Measurements from ENCODE around the gene MACROD1.

Gene MACROD1

GRCh38 chr11:64078905-64079304, 87.0 kb downstream of the MACROD1 start:
- in situ Hi-C loops (cut with MboI; ENCODE audit: low sequenced_read_pairs): no loop called here

GRCh38 chr11:64078284-64078683, 87.6 kb downstream of the MACROD1 start:
- in situ Hi-C loops (cut with MboI; ENCODE audit: low sequenced_read_pairs): no loop called here

- in situ Hi-C loops (cut with MboI; ENCODE audit: low sequenced_read_pairs): no loop called here
Observed at GRCh38 chr11:64077607-64078006, 88.3 kb downstream of the MACROD1 start.

- in situ Hi-C loops (cut with MboI; ENCODE audit: low sequenced_read_pairs): no loop called here
Observed at GRCh38 chr11:64076758-64077157, 89.2 kb downstream of the MACROD1 start.

- in situ Hi-C loops (cut with MboI; ENCODE audit: low sequenced_read_pairs): no loop called here
Observed at GRCh38 chr11:64074239-64074638, 91.7 kb downstream of the MACROD1 start.

GRCh38 chr11:64073542-64073941, 92.4 kb downstream of the MACROD1 start:
- in situ Hi-C loops (cut with MboI; ENCODE audit: low sequenced_read_pairs): no loop called here

- in situ Hi-C loops (cut with MboI; ENCODE audit: low sequenced_read_pairs): no loop called here
Observed at GRCh38 chr11:64072871-64073270, 93.0 kb downstream of the MACROD1 start.

GRCh38 chr11:64072403-64072802, 93.5 kb downstream of the MACROD1 start:
- in situ Hi-C loops (cut with MboI; ENCODE audit: low sequenced_read_pairs): no loop called here

GRCh38 chr11:64071849-64072248, 94.1 kb downstream of the MACROD1 start:
- in situ Hi-C loops (cut with MboI; ENCODE audit: low sequenced_read_pairs): no loop called here

GRCh38 chr11:64070314-64070681, 95.6 kb downstream of the MACROD1 start:
- in situ Hi-C loops (cut with MboI; ENCODE audit: low sequenced_read_pairs): no loop called here

- in situ Hi-C loops (cut with MboI; ENCODE audit: low sequenced_read_pairs): no loop called here
Observed at GRCh38 chr11:64069401-64070313, 96.3 kb downstream of the MACROD1 start.

- in situ Hi-C loops (cut with MboI; ENCODE audit: low sequenced_read_pairs): no loop called here
Observed at GRCh38 chr11:64068705-64069400, 97.1 kb downstream of the MACROD1 start.

- in situ Hi-C loops (cut with MboI; ENCODE audit: low sequenced_read_pairs): no loop called here
Observed at GRCh38 chr11:64067230-64067993, 98.5 kb downstream of the MACROD1 start.

- in situ Hi-C loops (cut with MboI; ENCODE audit: low sequenced_read_pairs): no loop called here
Observed at GRCh38 chr11:64065712-64066111, 100.2 kb downstream of the MACROD1 start.

GRCh38 chr11:64065141-64065465, 100.8 kb downstream of the MACROD1 start:
- in situ Hi-C loops (cut with MboI; ENCODE audit: low sequenced_read_pairs): no loop called here

GRCh38 chr11:64064374-64065140, 101.4 kb downstream of the MACROD1 start:
- in situ Hi-C loops (cut with MboI; ENCODE audit: low sequenced_read_pairs): no loop called here

GRCh38 chr11:64063777-64064176, 102.1 kb downstream of the MACROD1 start:
- in situ Hi-C loops (cut with MboI; ENCODE audit: low sequenced_read_pairs): no loop called here

- in situ Hi-C loops (cut with MboI; ENCODE audit: low sequenced_read_pairs): no loop called here
Observed at GRCh38 chr11:64062185-64063039, 103.5 kb downstream of the MACROD1 start.

- in situ Hi-C loops (cut with MboI; ENCODE audit: low sequenced_read_pairs): no loop called here
Observed at GRCh38 chr11:64060861-64061444, 105.0 kb downstream of the MACROD1 start.

Measured in hTERT RPE-1 (cell line).